ENCODE results near the gene MKNK2. TPM values are rescaled to one million over a fixed set of nuclear protein-coding genes. Genes with fewer than 3 reads are reported as not detected.
"Not testable (repeated sequence)": the region's sequence is repeated elsewhere in the genome, so short reads cannot be mapped to it uniquely, and the experiment has no call there.

Gene MKNK2
- polyA plus RNA-seq (ENCODE audit: insufficient read length in 12 of 12) = 100 to 1,000 TPM in 3 of 12 donors, 10 to 100 TPM in 9; 51.7 to 925 (median 82.0) TPM
- long read RNA-seq, donor 1, transcript MKNK2-201 (14 exons, 3,774 nt) = major isoform, 8 of 19 reads
- long read RNA-seq, donor 1, transcript MKNK2-202 (14 exons, 1,744 nt) = major isoform, 8 of 19 reads
- long read RNA-seq, donor 1, partial matches to known transcripts = 0 of 19 reads
- long read RNA-seq, donor 1, other reads (novel, unspliced or antisense) = 0 of 19 reads
- long read RNA-seq, donor 2, transcript MKNK2-201 (14 exons, 3,774 nt) = major isoform, 7 of 19 reads
- long read RNA-seq, donor 2, partial matches to known transcripts = 5 of 19 reads
- long read RNA-seq, donor 2, other reads (novel, unspliced or antisense) = 0 of 19 reads
- long read RNA-seq, donor 3, transcript MKNK2-201 (14 exons, 3,774 nt) = major isoform, 10 of 64 reads
- long read RNA-seq, donor 3, partial matches to known transcripts = 43 of 64 reads
- long read RNA-seq, donor 3, other reads (novel, unspliced or antisense) = 6 of 64 reads
- long read RNA-seq, donor 4, transcript MKNK2-201 (14 exons, 3,774 nt) = major isoform, 5 of 6 reads
- long read RNA-seq, donor 4, partial matches to known transcripts = 0 of 6 reads
- long read RNA-seq, donor 4, other reads (novel, unspliced or antisense) = 0 of 6 reads
- long read RNA-seq, donor 5, transcript MKNK2-201 (14 exons, 3,774 nt) = major isoform, 8 of 123 reads
- long read RNA-seq, donor 5, transcript MKNK2-202 (14 exons, 1,744 nt) = minor isoform, 5 of 123 reads
- long read RNA-seq, donor 5, partial matches to known transcripts = 101 of 123 reads
- long read RNA-seq, donor 5, other reads (novel, unspliced or antisense) = 6 of 123 reads
- long read RNA-seq, donor 6, transcript MKNK2-201 (14 exons, 3,774 nt) = major isoform, 5 of 8 reads
- long read RNA-seq, donor 6, partial matches to known transcripts = 0 of 8 reads
- long read RNA-seq, donor 6, other reads (novel, unspliced or antisense) = 0 of 8 reads
- long read RNA-seq, donor 7, partial matches to known transcripts = 0 of 2 reads
- long read RNA-seq, donor 7, other reads (novel, unspliced or antisense) = 0 of 2 reads
- long read RNA-seq, donor 8, transcript MKNK2-201 (14 exons, 3,774 nt) = major isoform, 19 of 42 reads
- long read RNA-seq, donor 8, transcript MKNK2-211 (4 exons, 875 nt) = minor isoform, 5 of 42 reads
- long read RNA-seq, donor 8, transcript MKNK2-202 (14 exons, 1,744 nt) = minor isoform, 5 of 42 reads
- long read RNA-seq, donor 8, partial matches to known transcripts = 0 of 42 reads
- long read RNA-seq, donor 8, other reads (novel, unspliced or antisense) = 13 of 42 reads
- long read RNA-seq, donor 9, partial matches to known transcripts = 0 of 6 reads
- long read RNA-seq, donor 9, other reads (novel, unspliced or antisense) = 0 of 6 reads
- long read RNA-seq, donor 10, partial matches to known transcripts = 0 of 13 reads
- long read RNA-seq, donor 10, other reads (novel, unspliced or antisense) = 0 of 13 reads
- long read RNA-seq, donor 11, transcript MKNK2-202 (14 exons, 1,744 nt) = major isoform, 7 of 11 reads
- long read RNA-seq, donor 11, partial matches to known transcripts = 0 of 11 reads
- long read RNA-seq, donor 11, other reads (novel, unspliced or antisense) = 0 of 11 reads

GRCh38 chr19:2050991-2051772, at the start of gene MKNK2:
Gene MKNK2 (minus strand): TSS chr19:2051244. CDS start chr19:2050851, 393 bp downstream.
- peak; percentile 92 for DNase-seq

- no peak for DNase-seq
Measured at GRCh38 chr19:2100719-2101061, 49.6 kb upstream of the MKNK2 start.

GRCh38 chr19:2099937-2100718, 49.1 kb upstream of the MKNK2 start:
- no peak for DNase-seq

GRCh38 chr19:2099054-2099501, 48.0 kb upstream of the MKNK2 start:
- no peak for DNase-seq

- no peak for DNase-seq
Measured at GRCh38 chr19:2097886-2098327, 46.9 kb upstream of the MKNK2 start.

GRCh38 chr19:2097203-2097885, 46.3 kb upstream of the MKNK2 start:
- DNase-seq = no peak

GRCh38 chr19:2096480-2097202, 45.6 kb upstream of the MKNK2 start, which contains the start of gene IZUMO4:
Gene IZUMO4 (plus strand): TSS chr19:2096915. CDS start chr19:2096946, 31 bp downstream.
- DNase-seq = peak; percentile 97

GRCh38 chr19:2096034-2096479, 45.0 kb upstream of the MKNK2 start, which contains the start of gene MOB3A:
Gene MOB3A (minus strand): TSS chr19:2096326. CDS start chr19:2078560, 17,766 bp downstream.
- peak; percentile 89 for DNase-seq

- DNase-seq = not testable (repeated sequence)
Measured at GRCh38 chr19:2091926-2092525, 41.0 kb upstream of the MKNK2 start.

GRCh38 chr19:2089727-2090053, 38.6 kb upstream of the MKNK2 start:
- DNase-seq = no peak

- no peak for DNase-seq
Measured at GRCh38 chr19:2089001-2089711, 38.1 kb upstream of the MKNK2 start.

- DNase-seq = no peak
Measured at GRCh38 chr19:2087621-2088100, 36.6 kb upstream of the MKNK2 start.

GRCh38 chr19:2086695-2087620, 35.9 kb upstream of the MKNK2 start:
- DNase-seq = not testable (repeated sequence)

GRCh38 chr19:2084993-2085720, 34.1 kb upstream of the MKNK2 start:
- DNase-seq = no peak
